ENCODE data around the gene HS6ST1. TPM values are rescaled to one million over a fixed set of nuclear protein-coding genes. Genes with fewer than 3 reads are reported as not detected.

HS6ST1 gene
- total and polyA plus RNA-seq, 4 experiments from 2014 or later = 1.2 to 13.3 (median 8.4) TPM

- H3K36me3 Mint-ChIP-seq = no peaks in the 10 kb centered on the region
- no peaks in the 10 kb centered on the region for H3K36me3 ChIP-seq (ENCODE audit: insufficient read depth, low read length)
- H3K4me3 ChIP-seq (ENCODE audit: low read length in 2 of 2) = no peak overlapping the region
- H3K9me3 ChIP-seq (ENCODE audit: control insufficient read depth in 1 of 2, low read length in 2 of 2) = no peaks in the 10 kb centered on the region
- no peaks in the 10 kb centered on the region for H3K4me1 Mint-ChIP-seq
- H3K27ac Mint-ChIP-seq = no peak overlapping the region
- H3K4me1 ChIP-seq (ENCODE audit: insufficient read depth, low read length) = no peaks in the 10 kb centered on the region
- intact Hi-C loops (cut with micrococcal nuclease) = no loop called here
- no peak overlapping the region for H3K4me3 Mint-ChIP-seq
- H3K27me3 ChIP-seq (ENCODE audit: insufficient read depth, low read length) = no peaks in the 10 kb centered on the region
- DNase-seq = peak in 1 of 5 donors; percentile 9
- ChIA-PET CTCF (ENCODE audit: partially characterized antibody) (no interaction called here), POLR2A (ENCODE audit: partially characterized antibody) (no interaction called here)
- no peak overlapping the region for H3K27ac ChIP-seq (ENCODE audit: low read depth, low read length)
- H3K9me3 Mint-ChIP-seq = peaks cover 0 to 20% (median 11%) of the 10 kb centered on the region in 8 donors
- H3K27me3 Mint-ChIP-seq = peaks cover 3% of the 10 kb centered on the region in 2 donors
Measured at GRCh38 chr2:128346291-128347170, 27.9 kb upstream of the HS6ST1 start.

- Mint-ChIP-seq H3K36me3 (no peaks in the 10 kb centered on the region), H3K27me3 (peaks cover 3% of the 10 kb centered on the region in 2 donors), H3K9me3 (peaks cover 0 to 15% (median 6%) of the 10 kb centered on the region in 8 donors), H3K27ac (no peak overlapping the region), H3K4me3 (no peak overlapping the region), H3K4me1 (no peaks in the 10 kb centered on the region)
- no peaks in the 10 kb centered on the region for H3K27me3 ChIP-seq (ENCODE audit: insufficient read depth, low read length)
- no peaks in the 10 kb centered on the region for H3K4me1 ChIP-seq (ENCODE audit: insufficient read depth, low read length)
- H3K36me3 ChIP-seq (ENCODE audit: insufficient read depth, low read length) = no peaks in the 10 kb centered on the region
- no peak overlapping the region for H3K4me3 ChIP-seq (ENCODE audit: low read length in 2 of 2)
- intact Hi-C loops (cut with micrococcal nuclease) = no loop called here
- peak in 1 of 5 donors; percentile 20 for DNase-seq
- POLR2A ChIA-PET (ENCODE audit: partially characterized antibody) = no interaction called here
- no peak overlapping the region for H3K27ac ChIP-seq (ENCODE audit: low read depth, low read length)
- H3K9me3 ChIP-seq (ENCODE audit: control insufficient read depth in 1 of 2, low read length in 2 of 2) = no peaks in the 10 kb centered on the region
- CTCF ChIA-PET (ENCODE audit: partially characterized antibody) = no interaction called here
Measured at GRCh38 chr2:128345436-128346165, 26.9 kb upstream of the HS6ST1 start.

- no peaks in the 10 kb centered on the region for H3K27me3 ChIP-seq (ENCODE audit: insufficient read depth, low read length)
- intact Hi-C loops (cut with micrococcal nuclease) = no loop called here
- ChIA-PET POLR2A (ENCODE audit: partially characterized antibody) (no interaction called here), CTCF (ENCODE audit: partially characterized antibody) (no interaction called here)
- no peak for DNase-seq
- no peaks in the 10 kb centered on the region for H3K4me1 ChIP-seq (ENCODE audit: insufficient read depth, low read length)
- no peak overlapping the region for H3K27ac ChIP-seq (ENCODE audit: low read depth, low read length)
- no peaks in the 10 kb centered on the region for H3K9me3 ChIP-seq (ENCODE audit: control insufficient read depth in 1 of 2, low read length in 2 of 2)
- H3K4me1 Mint-ChIP-seq = peaks cover 0 to 2% (median 0%) of the 10 kb centered on the region in 4 donors
- H3K27ac Mint-ChIP-seq = no peak overlapping the region
- H3K4me3 Mint-ChIP-seq = no peak overlapping the region
- peaks cover 0 to 15% (median 2%) of the 10 kb centered on the region in 8 donors for H3K9me3 Mint-ChIP-seq
- H3K36me3 ChIP-seq (ENCODE audit: insufficient read depth, low read length) = no peaks in the 10 kb centered on the region
- H3K36me3 Mint-ChIP-seq = no peaks in the 10 kb centered on the region
- peaks cover 0 to 4% of the 10 kb centered on the region in 2 donors for H3K27me3 Mint-ChIP-seq
- no peak overlapping the region for H3K4me3 ChIP-seq (ENCODE audit: low read length in 2 of 2)
Measured at GRCh38 chr2:128344101-128344500, 25.4 kb upstream of the HS6ST1 start.

- DNase-seq = no peak
- H3K4me1 Mint-ChIP-seq = peaks cover 0 to 2% (median 0%) of the 10 kb centered on the region in 4 donors
- no peaks in the 10 kb centered on the region for H3K36me3 Mint-ChIP-seq
- H3K27ac Mint-ChIP-seq = no peak overlapping the region
- no peaks in the 10 kb centered on the region for H3K9me3 ChIP-seq (ENCODE audit: control insufficient read depth in 1 of 2, low read length in 2 of 2)
- H3K27ac ChIP-seq (ENCODE audit: low read depth, low read length) = no peak overlapping the region
- H3K4me1 ChIP-seq (ENCODE audit: insufficient read depth, low read length) = no peaks in the 10 kb centered on the region
- intact Hi-C loops (cut with micrococcal nuclease) = no loop called here
- H3K36me3 ChIP-seq (ENCODE audit: insufficient read depth, low read length) = no peaks in the 10 kb centered on the region
- H3K4me3 Mint-ChIP-seq = no peak overlapping the region
- H3K4me3 ChIP-seq (ENCODE audit: low read length in 2 of 2) = no peak overlapping the region
- ChIA-PET CTCF (ENCODE audit: partially characterized antibody) (no interaction called here), POLR2A (ENCODE audit: partially characterized antibody) (no interaction called here)
- no peaks in the 10 kb centered on the region for H3K27me3 ChIP-seq (ENCODE audit: insufficient read depth, low read length)
- peaks cover 0 to 15% (median 2%) of the 10 kb centered on the region in 8 donors for H3K9me3 Mint-ChIP-seq
- peaks cover 0 to 4% of the 10 kb centered on the region in 2 donors for H3K27me3 Mint-ChIP-seq
Measured at GRCh38 chr2:128343459-128343858, 24.8 kb upstream of the HS6ST1 start.

GRCh38 chr2:128342550-128342949 is 23.9 kb upstream of the HS6ST1 start:
- POLR2A ChIA-PET (ENCODE audit: partially characterized antibody) = no interaction called here
- no peaks in the 10 kb centered on the region for H3K36me3 Mint-ChIP-seq
- Histone ChIP-seq H3K4me1 (ENCODE audit: insufficient read depth, low read length) (no peaks in the 10 kb centered on the region), H3K9me3 (ENCODE audit: control insufficient read depth in 1 of 2, low read length in 2 of 2) (no peaks in the 10 kb centered on the region), H3K36me3 (ENCODE audit: insufficient read depth, low read length) (no peaks in the 10 kb centered on the region), H3K27me3 (ENCODE audit: insufficient read depth, low read length) (no peaks in the 10 kb centered on the region), H3K4me3 (ENCODE audit: low read length in 2 of 2) (no peak overlapping the region), H3K27ac (ENCODE audit: low read depth, low read length) (no peak overlapping the region)
- intact Hi-C loops (cut with micrococcal nuclease) = no loop called here
- peaks cover 0 to 15% (median 2%) of the 10 kb centered on the region in 8 donors for H3K9me3 Mint-ChIP-seq
- no peak overlapping the region for H3K4me3 Mint-ChIP-seq
- CTCF ChIA-PET (ENCODE audit: partially characterized antibody) = no interaction called here
- peak overlapping the region in 1 of 7 donors; percentile 2 for H3K27ac Mint-ChIP-seq
- H3K27me3 Mint-ChIP-seq = peaks cover 0 to 1% of the 10 kb centered on the region in 2 donors
- H3K4me1 Mint-ChIP-seq = peaks cover 0 to 2% (median 0%) of the 10 kb centered on the region in 4 donors
- DNase-seq = no peak

GRCh38 chr2:128341621-128342020 is 23.0 kb upstream of the HS6ST1 start:
- intact Hi-C loops (cut with micrococcal nuclease) = no loop called here
- H3K27me3 ChIP-seq (ENCODE audit: insufficient read depth, low read length) = no peaks in the 10 kb centered on the region

GRCh38 chr2:128332091-128332634 is 13.5 kb upstream of the HS6ST1 start:
- ChIA-PET POLR2A (ENCODE audit: partially characterized antibody) (no interaction called here), CTCF (ENCODE audit: partially characterized antibody) (no interaction called here)
- H3K9me3 Mint-ChIP-seq = peaks cover 0 to 28% (median 21%) of the 10 kb centered on the region in 8 donors
- no peak for DNase-seq
- Histone ChIP-seq H3K27me3 (ENCODE audit: insufficient read depth, low read length) (no peaks in the 10 kb centered on the region), H3K4me3 (ENCODE audit: low read length in 2 of 2) (no peak overlapping the region), H3K9me3 (ENCODE audit: control insufficient read depth in 1 of 2, low read length in 2 of 2) (peaks cover 0 to 9% of the 10 kb centered on the region in 2 donors), H3K27ac (ENCODE audit: low read depth, low read length) (no peak overlapping the region), H3K36me3 (ENCODE audit: insufficient read depth, low read length) (no peaks in the 10 kb centered on the region), H3K4me1 (ENCODE audit: insufficient read depth, low read length) (no peaks in the 10 kb centered on the region)
- H3K4me1 Mint-ChIP-seq = no peaks in the 10 kb centered on the region
- peaks cover 7 to 19% of the 10 kb centered on the region in 2 donors for H3K27me3 Mint-ChIP-seq
- intact Hi-C loops (cut with micrococcal nuclease) = no loop called here
- H3K36me3 Mint-ChIP-seq = peaks cover 4 to 8% of the 10 kb centered on the region in 2 donors
- no peak overlapping the region for H3K4me3 Mint-ChIP-seq
- H3K27ac Mint-ChIP-seq = peak overlapping the region in 1 of 7 donors; percentile 37

More at GRCh38 chr2:128341621-128342020, 23.0 kb upstream of the HS6ST1 start:
- CTCF ChIA-PET (ENCODE audit: partially characterized antibody) = no interaction called here
- Mint-ChIP-seq H3K27me3 (peaks cover 0 to 1% of the 10 kb centered on the region in 2 donors), H3K4me3 (no peak overlapping the region), H3K9me3 (peaks cover 0 to 17% (median 2%) of the 10 kb centered on the region in 8 donors), H3K36me3 (no peaks in the 10 kb centered on the region), H3K27ac (no peak overlapping the region), H3K4me1 (peaks cover 0 to 2% (median 0%) of the 10 kb centered on the region in 4 donors)
- H3K36me3 ChIP-seq (ENCODE audit: insufficient read depth, low read length) = no peaks in the 10 kb centered on the region
- no peaks in the 10 kb centered on the region for H3K4me1 ChIP-seq (ENCODE audit: insufficient read depth, low read length)
- DNase-seq = no peak
- H3K9me3 ChIP-seq (ENCODE audit: control insufficient read depth in 1 of 2, low read length in 2 of 2) = no peaks in the 10 kb centered on the region
- H3K4me3 ChIP-seq (ENCODE audit: low read length in 2 of 2) = no peak overlapping the region
- H3K27ac ChIP-seq (ENCODE audit: low read depth, low read length) = no peak overlapping the region
- POLR2A ChIA-PET (ENCODE audit: partially characterized antibody) = no interaction called here
